HEK293 (cell line): ENCODE measurements around the gene RNF145.
A peak's percentile ranks its signal among the peaks of the same experiment; 100 is the strongest.

Experiments used
- CTCF ChIA-PET: fragments of 350-600 bp; formaldehyde crosslinking; extraction: SDS; loops from one replicate; lab custom pipeline; 2021; ENCODE audit warnings: antibody characterized with exemption; lab: Yijun Ruan, JAX
- POLR2A ChIA-PET: fragments of 300-600 bp; formaldehyde crosslinking; extraction: SDS; loops from one replicate; lab custom pipeline; 2020; ENCODE audit warnings: antibody characterized with exemption, inconsistent platforms; lab: Yijun Ruan, JAX
- H3K27ac ChIP-seq: fragments of 200-500 bp; sonication (Bioruptor generic); 2 replicates; pipeline ENCODE4 v1.5.1; 2014; ENCODE audit warnings: low read depth, low read length, control low read depth, inconsistent platforms; ENCODE audit errors: extremely low read depth
- H3K36me3 ChIP-seq, 2 experiments: fragments of 200-500 bp in 1 of 2; sonication (Bioruptor generic) in 1 of 2; 1 replicate in 1 of 2; 2 replicates in 1 of 2; pipeline ENCODE4 v1.5.1; 2014 to 2017; ENCODE audit warnings: inconsistent platforms in 2 of 2, low read length in 2 of 2; ENCODE audit not compliant: control insufficient read depth in 2 of 2, insufficient read depth in 1 of 2
- H3K4me1 ChIP-seq: fragments of 200-500 bp; sonication (Bioruptor generic); 2 replicates; pipeline ENCODE4 v1.5.1; 2014; ENCODE audit warnings: mild to moderate bottlenecking, low read length, inconsistent platforms; ENCODE audit not compliant: control insufficient read depth, insufficient read depth
- H3K4me3 ChIP-seq: 2 replicates; pipeline ENCODE4 v1.5.1; 2011; ENCODE audit warnings: low read depth, mild to moderate bottlenecking, control low read depth, low read length, moderate library complexity
- H3K9me3 ChIP-seq: fragments of 200-500 bp; sonication (Bioruptor generic); 2 replicates; pipeline ENCODE4 v1.5.1; 2014; ENCODE audit warnings: low read depth, low read length, inconsistent platforms; ENCODE audit not compliant: control insufficient read depth, insufficient read depth
- WT1 ChIP-seq: fragments of 450-650 bp; formaldehyde crosslinking; IDR thresholded peaks from 2 replicates; pipeline ENCODE4 v1.5.1; 2016; ENCODE audit warnings: missing biosample characterization, missing genetic modification characterization
- ZBTB8A ChIP-seq: fragments of 450-650 bp; formaldehyde crosslinking; IDR thresholded peaks from 2 replicates; pipeline ENCODE4 v1.5.1; 2016; ENCODE audit warnings: missing biosample characterization, missing genetic modification characterization
- ZNF140 ChIP-seq: fragments of 450-650 bp; formaldehyde crosslinking; IDR thresholded peaks from 2 replicates; pipeline ENCODE4 v1.5.1; 2016; ENCODE audit warnings: missing biosample characterization, missing genetic modification characterization
- ZNF174 ChIP-seq: fragments of 450-650 bp; formaldehyde crosslinking; IDR thresholded peaks from 2 replicates; pipeline ENCODE4 v1.5.0; 2017; ENCODE audit warnings: missing biosample characterization, mild to moderate bottlenecking, missing genetic modification characterization
- ZNF202 ChIP-seq: fragments of 450-650 bp; formaldehyde crosslinking; IDR thresholded peaks from 2 replicates; pipeline ENCODE4 v1.5.1; 2016; ENCODE audit warnings: missing biosample characterization, missing genetic modification characterization, borderline replicate concordance
- ZNF433 ChIP-seq: fragments of 450-650 bp; formaldehyde crosslinking; IDR thresholded peaks from 2 replicates; pipeline ENCODE4 v1.5.1; 2016; ENCODE audit warnings: missing biosample characterization, missing genetic modification characterization, low read depth
- ZNF792 ChIP-seq: fragments of 450-650 bp; formaldehyde crosslinking; IDR thresholded peaks from 2 replicates; pipeline ENCODE4 v1.5.1; 2016; ENCODE audit warnings: missing biosample characterization, missing genetic modification characterization
- TF ChIP-seq, protein P1 (sequence below): fragments of 450-650 bp; formaldehyde crosslinking; IDR thresholded peaks from 2 replicates; pipeline ENCODE4 v1.5.1; 2016; ENCODE audit warnings: missing biosample characterization, missing genetic modification characterization
- TF ChIP-seq, protein P2 (sequence below): fragments of 450-650 bp; formaldehyde crosslinking; IDR thresholded peaks from 2 replicates; pipeline ENCODE4 v1.5.1; 2017; ENCODE audit warnings: missing biosample characterization, missing genetic modification characterization
- TF ChIP-seq, protein P3 (sequence below): fragments of 450-650 bp; IDR thresholded peaks from 2 replicates; pipeline ENCODE4 v1.5.1; 2018; ENCODE audit warnings: missing biosample characterization, mild to moderate bottlenecking, missing genetic modification characterization
- TF ChIP-seq, protein P4 (sequence below): fragments of 450-650 bp; formaldehyde crosslinking; IDR thresholded peaks from 2 replicates; pipeline ENCODE4 v1.5.1; 2016; ENCODE audit warnings: missing biosample characterization, missing genetic modification characterization
- TF ChIP-seq, protein P5 (sequence below): fragments of 450-650 bp; formaldehyde crosslinking; conservative IDR thresholded peaks from 2 replicates; pipeline ENCODE4 v1.5.1; 2016; ENCODE audit warnings: low read depth, missing biosample characterization, missing genetic modification characterization

RNF145 gene

DNA sequence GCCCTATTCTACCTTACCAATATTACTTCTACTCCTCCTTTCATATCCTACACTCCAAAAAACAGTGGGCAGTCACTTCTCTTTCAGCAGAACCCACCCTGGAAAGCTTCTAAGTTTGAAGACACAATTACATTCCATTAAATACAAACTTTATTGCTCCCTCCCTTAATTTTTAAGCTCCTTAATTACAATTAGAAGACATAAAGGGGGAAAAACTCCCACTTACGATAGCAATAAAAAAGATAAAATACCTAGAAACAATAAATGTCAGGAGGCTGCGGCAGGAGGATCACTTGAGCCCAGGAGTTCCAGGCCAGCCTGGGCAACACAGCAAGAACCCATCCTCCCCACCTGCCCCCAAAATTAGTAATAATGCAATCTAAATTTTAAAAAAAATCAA, 9.6 kb downstream of the RNF145 start:
- Histone ChIP-seq H3K4me1 (peaks cover 8% of the 10 kb centered on the region; the same call in 1 of the 2 replicates), H3K36me3 (peaks cover 6 to 29% of the 10 kb centered on the region in 2 experiments), H3K9me3 (no peaks in the 10 kb centered on the region), H3K4me3 (no peak overlapping the region), H3K27ac (no peak overlapping the region)
- CTCF ChIA-PET: interaction anchor here (0.6 to 1.6 kb wide), 2 partner anchors 43 to 46 kb away, joined by 4 read pairs; no protein-coding TSS in a partner anchor
- TF ChIP-seq, protein P1, sequence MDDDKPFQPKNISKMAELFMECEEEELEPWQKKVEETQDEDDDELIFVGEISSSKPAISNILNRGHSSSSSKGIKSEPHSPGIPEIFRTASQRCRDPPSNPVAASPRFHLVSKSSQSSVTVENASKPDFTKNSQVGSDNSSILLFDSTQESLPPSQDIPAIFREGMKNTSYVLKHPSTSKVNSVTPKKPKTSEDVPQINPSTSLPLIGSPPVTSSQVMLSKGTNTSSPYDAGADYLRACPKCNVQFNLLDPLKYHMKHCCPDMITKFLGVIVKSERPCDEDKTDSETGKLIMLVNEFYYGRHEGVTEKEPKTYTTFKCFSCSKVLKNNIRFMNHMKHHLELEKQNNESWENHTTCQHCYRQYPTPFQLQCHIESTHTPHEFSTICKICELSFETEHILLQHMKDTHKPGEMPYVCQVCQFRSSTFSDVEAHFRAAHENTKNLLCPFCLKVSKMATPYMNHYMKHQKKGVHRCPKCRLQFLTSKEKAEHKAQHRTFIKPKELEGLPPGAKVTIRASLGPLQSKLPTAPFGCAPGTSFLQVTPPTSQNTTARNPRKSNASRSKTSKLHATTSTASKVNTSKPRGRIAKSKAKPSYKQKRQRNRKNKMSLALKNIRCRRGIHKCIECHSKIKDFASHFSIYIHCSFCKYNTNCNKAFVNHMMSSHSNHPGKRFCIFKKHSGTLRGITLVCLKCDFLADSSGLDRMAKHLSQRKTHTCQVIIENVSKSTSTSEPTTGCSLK (tag by site-specific recombination): no peak
- TF ChIP-seq, protein P2, sequence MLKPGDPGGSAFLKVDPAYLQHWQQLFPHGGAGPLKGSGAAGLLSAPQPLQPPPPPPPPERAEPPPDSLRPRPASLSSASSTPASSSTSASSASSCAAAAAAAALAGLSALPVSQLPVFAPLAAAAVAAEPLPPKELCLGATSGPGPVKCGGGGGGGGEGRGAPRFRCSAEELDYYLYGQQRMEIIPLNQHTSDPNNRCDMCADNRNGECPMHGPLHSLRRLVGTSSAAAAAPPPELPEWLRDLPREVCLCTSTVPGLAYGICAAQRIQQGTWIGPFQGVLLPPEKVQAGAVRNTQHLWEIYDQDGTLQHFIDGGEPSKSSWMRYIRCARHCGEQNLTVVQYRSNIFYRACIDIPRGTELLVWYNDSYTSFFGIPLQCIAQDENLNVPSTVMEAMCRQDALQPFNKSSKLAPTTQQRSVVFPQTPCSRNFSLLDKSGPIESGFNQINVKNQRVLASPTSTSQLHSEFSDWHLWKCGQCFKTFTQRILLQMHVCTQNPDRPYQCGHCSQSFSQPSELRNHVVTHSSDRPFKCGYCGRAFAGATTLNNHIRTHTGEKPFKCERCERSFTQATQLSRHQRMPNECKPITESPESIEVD (tag by site-specific recombination): peak; percentile 81
- peak; percentile 55; the same call in 1 of the 2 replicates for TF ChIP-seq WT1 (tag by site-specific recombination)
- POLR2A ChIA-PET: interaction anchor here (1.9 kb wide), 1 partner anchor 14 kb away, joined by 4 read pairs; no protein-coding TSS in a partner anchor

DNA sequence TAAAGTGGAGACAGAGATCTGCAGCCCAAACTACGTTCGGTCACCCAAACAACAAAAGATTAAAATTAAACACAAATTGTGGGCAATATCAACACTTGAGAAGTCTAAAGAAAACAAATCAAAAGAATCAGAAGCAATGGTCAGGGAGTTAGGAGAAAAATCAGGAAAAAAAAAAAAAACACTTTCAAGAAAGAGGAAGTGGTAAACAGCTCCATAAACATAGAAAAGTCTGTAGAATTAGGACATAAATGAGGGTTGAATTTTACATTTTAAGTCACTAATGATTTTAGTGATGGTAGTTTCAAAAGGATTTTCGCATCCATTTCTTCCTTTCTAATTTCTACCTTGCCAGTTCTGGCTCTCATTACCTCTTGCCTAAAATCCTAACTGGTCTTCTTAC, 10.1 kb downstream of the RNF145 start:
- Histone ChIP-seq H3K9me3 (no peaks in the 10 kb centered on the region), H3K27ac (no peak overlapping the region), H3K36me3 (peaks cover 11 to 33% of the 10 kb centered on the region in 2 experiments), H3K4me3 (no peak overlapping the region), H3K4me1 (peaks cover 6% of the 10 kb centered on the region; the same call in 1 of the 2 replicates)
- POLR2A ChIA-PET: interaction anchor here (1.9 kb wide), 1 partner anchor 14 kb away, joined by 4 read pairs; no protein-coding TSS in a partner anchor
- no peak for TF ChIP-seq ZNF174 (tag by site-specific recombination)
- TF ChIP-seq, protein P3, sequence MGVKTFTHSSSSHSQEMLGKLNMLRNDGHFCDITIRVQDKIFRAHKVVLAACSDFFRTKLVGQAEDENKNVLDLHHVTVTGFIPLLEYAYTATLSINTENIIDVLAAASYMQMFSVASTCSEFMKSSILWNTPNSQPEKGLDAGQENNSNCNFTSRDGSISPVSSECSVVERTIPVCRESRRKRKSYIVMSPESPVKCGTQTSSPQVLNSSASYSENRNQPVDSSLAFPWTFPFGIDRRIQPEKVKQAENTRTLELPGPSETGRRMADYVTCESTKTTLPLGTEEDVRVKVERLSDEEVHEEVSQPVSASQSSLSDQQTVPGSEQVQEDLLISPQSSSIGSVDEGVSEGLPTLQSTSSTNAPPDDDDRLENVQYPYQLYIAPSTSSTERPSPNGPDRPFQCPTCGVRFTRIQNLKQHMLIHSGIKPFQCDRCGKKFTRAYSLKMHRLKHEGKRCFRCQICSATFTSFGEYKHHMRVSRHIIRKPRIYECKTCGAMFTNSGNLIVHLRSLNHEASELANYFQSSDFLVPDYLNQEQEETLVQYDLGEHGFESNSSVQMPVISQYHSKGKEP (tag by site-specific recombination): no peak
- TF ChIP-seq, protein P4, sequence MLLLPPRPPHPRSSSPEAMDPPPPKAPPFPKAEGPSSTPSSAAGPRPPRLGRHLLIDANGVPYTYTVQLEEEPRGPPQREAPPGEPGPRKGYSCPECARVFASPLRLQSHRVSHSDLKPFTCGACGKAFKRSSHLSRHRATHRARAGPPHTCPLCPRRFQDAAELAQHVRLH: no peak
- TF ChIP-seq, all 188 proteins: peak for 0
- CTCF ChIA-PET: no interaction called here

DNA sequence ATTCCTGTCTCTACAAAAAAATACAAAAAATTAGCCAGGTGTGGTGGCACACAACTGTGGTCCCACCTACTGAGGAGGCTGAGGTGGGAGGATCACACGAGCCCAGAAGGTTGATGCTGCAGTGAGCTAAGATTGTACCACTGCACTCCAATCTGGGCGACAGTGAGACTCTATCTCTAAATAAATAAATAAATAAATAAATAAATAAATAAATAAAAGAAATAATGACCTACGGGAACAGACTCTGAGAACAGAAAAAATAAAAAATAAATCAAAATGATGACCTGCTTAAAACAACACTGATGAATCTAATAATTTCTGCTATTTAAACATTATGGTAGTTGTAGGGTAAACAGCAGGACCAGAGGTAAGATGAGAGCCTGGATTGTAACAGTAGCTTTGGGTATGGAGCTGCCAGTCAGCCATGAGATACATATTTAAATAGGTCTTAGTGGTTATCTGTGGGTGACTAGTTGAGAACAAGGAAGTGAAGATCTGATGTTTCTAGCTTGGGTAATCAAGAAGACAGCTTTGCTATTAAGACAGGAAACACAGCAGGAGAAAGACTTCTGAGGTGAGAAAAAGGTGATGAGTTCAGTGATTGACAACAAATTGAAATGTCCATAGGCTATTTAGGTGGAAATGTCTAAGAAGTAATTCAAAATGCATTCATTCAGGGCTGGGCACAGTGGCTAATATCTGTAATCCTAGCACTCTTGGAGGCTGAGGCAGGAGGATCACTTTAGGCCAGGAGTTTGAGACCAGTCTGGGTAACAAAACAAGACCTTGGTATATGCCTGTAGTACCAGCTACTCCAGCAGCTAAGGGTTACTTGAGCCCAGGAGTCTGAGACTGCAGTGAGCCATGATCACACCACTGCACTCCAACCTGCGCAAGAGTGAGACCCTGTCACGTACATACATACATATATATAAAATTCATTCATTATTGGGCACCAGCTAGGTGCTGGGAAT, 11.0 kb downstream of the RNF145 start:
- no peak overlapping the region for H3K4me3 ChIP-seq
- H3K4me1 ChIP-seq: no peaks in the 10 kb centered on the region
- CTCF ChIA-PET: interaction anchor here (0.7 to 2.6 kb wide), 2 partner anchors 13 to 41 kb away, joined by 3 to 9 read pairs; no protein-coding TSS in a partner anchor
- POLR2A ChIA-PET: interaction anchor here (0.6 to 1.9 kb wide), 2 partner anchors 13 to 141 kb away, joined by 4 to 5 read pairs; no protein-coding TSS in a partner anchor
- no peaks in the 10 kb centered on the region for H3K9me3 ChIP-seq
- H3K27ac ChIP-seq: no peak overlapping the region
- H3K36me3 ChIP-seq: peaks cover 14 to 38% of the 10 kb centered on the region in 2 experiments
- TF ChIP-seq ZNF202: 0 out of 2 replicates have a peak, but pooled peaks have one; percentile 15
- TF ChIP-seq ZNF140: peak; percentile 42; the same call in 1 of the 2 replicates
- peak; percentile 41; the same call in 1 of the 2 replicates for TF ChIP-seq ZNF433
- peak; percentile 41; the same call in 1 of the 2 replicates for TF ChIP-seq ZBTB8A (tag by site-specific recombination)
- TF ChIP-seq, protein P5, sequence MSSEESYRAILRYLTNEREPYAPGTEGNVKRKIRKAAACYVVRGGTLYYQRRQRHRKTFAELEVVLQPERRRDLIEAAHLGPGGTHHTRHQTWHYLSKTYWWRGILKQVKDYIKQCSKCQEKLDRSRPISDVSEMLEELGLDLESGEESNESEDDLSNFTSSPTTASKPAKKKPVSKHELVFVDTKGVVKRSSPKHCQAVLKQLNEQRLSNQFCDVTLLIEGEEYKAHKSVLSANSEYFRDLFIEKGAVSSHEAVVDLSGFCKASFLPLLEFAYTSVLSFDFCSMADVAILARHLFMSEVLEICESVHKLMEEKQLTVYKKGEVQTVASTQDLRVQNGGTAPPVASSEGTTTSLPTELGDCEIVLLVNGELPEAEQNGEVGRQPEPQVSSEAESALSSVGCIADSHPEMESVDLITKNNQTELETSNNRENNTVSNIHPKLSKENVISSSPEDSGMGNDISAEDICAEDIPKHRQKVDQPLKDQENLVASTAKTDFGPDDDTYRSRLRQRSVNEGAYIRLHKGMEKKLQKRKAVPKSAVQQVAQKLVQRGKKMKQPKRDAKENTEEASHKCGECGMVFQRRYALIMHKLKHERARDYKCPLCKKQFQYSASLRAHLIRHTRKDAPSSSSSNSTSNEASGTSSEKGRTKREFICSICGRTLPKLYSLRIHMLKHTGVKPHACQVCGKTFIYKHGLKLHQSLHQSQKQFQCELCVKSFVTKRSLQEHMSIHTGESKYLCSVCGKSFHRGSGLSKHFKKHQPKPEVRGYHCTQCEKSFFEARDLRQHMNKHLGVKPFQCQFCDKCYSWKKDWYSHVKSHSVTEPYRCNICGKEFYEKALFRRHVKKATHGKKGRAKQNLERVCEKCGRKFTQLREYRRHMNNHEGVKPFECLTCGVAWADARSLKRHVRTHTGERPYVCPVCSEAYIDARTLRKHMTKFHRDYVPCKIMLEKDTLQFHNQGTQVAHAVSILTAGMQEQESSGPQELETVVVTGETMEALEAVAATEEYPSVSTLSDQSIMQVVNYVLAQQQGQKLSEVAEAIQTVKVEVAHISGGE (tag by site-specific recombination): peak; percentile 51
- no peak for TF ChIP-seq ZNF792 (tag by site-specific recombination)
